Tibial artery (tissue), 4 donors: Measurements from ENCODE around the gene SKAP1.
"Not testable (repeated sequence)": the region's sequence is repeated elsewhere in the genome, so short reads cannot be mapped to it uniquely, and the experiment has no call there.

ENCODE experiments used
- DNase-seq, 2 donors: peaks; one replicate each; pipeline ENCODE4 v3.0.0-alpha.2; 2019
- H3K27ac ChIP-seq, 2 donors: fragments of 200-600 bp; sonication (generic) in 1 of 2; 1 replicate in 1 of 2; 2 replicates in 1 of 2; pipeline ENCODE4 v1.5.1; 2018 to 2019; ENCODE audit warnings: mild to moderate bottlenecking in 1 of 2
- H3K27me3 ChIP-seq, 2 donors: fragments of 200-600 bp; sonication (generic) in 1 of 2; one replicate each; pipeline versions ENCODE4 v1.5.1 to v1.6.0; 2016 to 2019
- H3K36me3 ChIP-seq, 3 donors: fragments of 200-600 bp; sonication (generic) in 2 of 3; one replicate each; pipeline ENCODE4 v1.5.1; 2016 to 2019; ENCODE audit warnings: mild to moderate bottlenecking in 2 of 3
- H3K4me1 ChIP-seq, 4 donors: fragments of 200-600 bp; sonication (generic) in 2 of 4; 1 replicate in 3 of 4; 2 replicates in 1 of 4; pipeline ENCODE4 v1.5.1; 2016 to 2019
- H3K4me3 ChIP-seq, 2 donors: fragments of 200-600 bp; sonication (generic) in 1 of 2; 1 replicate in 1 of 2; 2 replicates in 1 of 2; pipeline ENCODE4 v1.5.1; 2018 to 2019; ENCODE audit warnings: mild to moderate bottlenecking in 2 of 2
- H3K9me3 ChIP-seq, 3 donors: fragments of 200-600 bp; sonication (generic) in 1 of 3; one replicate each; pipeline ENCODE4 v1.5.1; 2016 to 2019
- intact Hi-C: fragments of 100-400 bp; cut with DNase I; formaldehyde crosslinking; loops from one replicate; pipeline ENCODE4 v1.15.0; 2023; ENCODE audit warnings: low total_unique reads
- TF ChIP-seq, protein P1 (sequence below), 2 experiments: fragments of 200-600 bp in 1 of 2; fragments of 450-650 bp in 1 of 2; IDR thresholded peaks; one replicate each; pipeline ENCODE4 v1.5.1; 2017 to 2019; ENCODE audit warnings: antibody characterized with exemption in 2 of 2, mild to moderate bottlenecking in 1 of 2, moderate library complexity in 1 of 2

The SKAP1 gene

DNA sequence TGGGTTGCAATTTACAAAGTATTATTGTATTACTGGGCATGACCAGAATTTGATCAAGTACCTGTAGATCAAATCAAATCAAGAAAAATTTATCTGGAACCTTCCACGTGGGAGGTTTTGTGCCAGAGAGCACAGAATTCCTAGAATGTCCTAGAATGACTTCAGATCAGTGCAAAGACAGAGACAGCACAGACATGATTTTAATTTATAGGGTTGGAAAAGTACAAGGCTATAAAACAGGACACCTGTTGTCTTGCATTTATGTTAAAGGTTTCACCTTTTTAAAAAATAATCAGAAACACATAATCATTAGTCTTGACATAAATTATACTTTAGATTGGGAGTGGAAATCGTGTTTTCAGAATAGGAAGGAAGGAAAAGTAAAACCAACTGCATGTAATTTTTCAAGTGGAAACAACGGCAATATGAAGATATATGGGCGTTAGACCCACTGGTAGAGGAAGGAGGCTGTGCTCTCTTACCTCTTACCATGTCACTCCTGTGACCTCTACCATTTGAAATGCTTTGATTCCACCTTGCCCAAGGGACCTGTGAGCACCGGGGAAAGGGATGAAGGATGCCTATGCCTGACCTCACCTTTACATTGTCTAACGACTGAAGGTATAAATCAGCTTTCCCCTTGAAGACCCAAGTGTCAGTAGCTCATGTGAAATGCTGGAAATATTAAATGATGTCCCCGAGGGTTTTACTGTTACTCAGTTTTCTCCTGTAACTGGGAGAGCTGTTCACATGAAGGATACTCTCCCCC lies 222.1 kb downstream of the SKAP1 start:
- no peak for DNase-seq
- no peak overlapping the region for H3K4me3 ChIP-seq
- H3K36me3 ChIP-seq = no peaks in the 10 kb centered on the region
- H3K9me3 ChIP-seq = no peaks in the 10 kb centered on the region
- H3K27ac ChIP-seq = no peak overlapping the region
- TF ChIP-seq, protein P1, sequence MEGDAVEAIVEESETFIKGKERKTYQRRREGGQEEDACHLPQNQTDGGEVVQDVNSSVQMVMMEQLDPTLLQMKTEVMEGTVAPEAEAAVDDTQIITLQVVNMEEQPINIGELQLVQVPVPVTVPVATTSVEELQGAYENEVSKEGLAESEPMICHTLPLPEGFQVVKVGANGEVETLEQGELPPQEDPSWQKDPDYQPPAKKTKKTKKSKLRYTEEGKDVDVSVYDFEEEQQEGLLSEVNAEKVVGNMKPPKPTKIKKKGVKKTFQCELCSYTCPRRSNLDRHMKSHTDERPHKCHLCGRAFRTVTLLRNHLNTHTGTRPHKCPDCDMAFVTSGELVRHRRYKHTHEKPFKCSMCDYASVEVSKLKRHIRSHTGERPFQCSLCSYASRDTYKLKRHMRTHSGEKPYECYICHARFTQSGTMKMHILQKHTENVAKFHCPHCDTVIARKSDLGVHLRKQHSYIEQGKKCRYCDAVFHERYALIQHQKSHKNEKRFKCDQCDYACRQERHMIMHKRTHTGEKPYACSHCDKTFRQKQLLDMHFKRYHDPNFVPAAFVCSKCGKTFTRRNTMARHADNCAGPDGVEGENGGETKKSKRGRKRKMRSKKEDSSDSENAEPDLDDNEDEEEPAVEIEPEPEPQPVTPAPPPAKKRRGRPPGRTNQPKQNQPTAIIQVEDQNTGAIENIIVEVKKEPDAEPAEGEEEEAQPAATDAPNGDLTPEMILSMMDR (IDR thresholded peaks at IDR 0.05) = no peak
- H3K4me1 ChIP-seq = no peaks in the 10 kb centered on the region
- H3K27me3 ChIP-seq = peaks cover 0 to 22% of the 10 kb centered on the region in 2 donors
- intact Hi-C loops = no loop called here

DNA sequence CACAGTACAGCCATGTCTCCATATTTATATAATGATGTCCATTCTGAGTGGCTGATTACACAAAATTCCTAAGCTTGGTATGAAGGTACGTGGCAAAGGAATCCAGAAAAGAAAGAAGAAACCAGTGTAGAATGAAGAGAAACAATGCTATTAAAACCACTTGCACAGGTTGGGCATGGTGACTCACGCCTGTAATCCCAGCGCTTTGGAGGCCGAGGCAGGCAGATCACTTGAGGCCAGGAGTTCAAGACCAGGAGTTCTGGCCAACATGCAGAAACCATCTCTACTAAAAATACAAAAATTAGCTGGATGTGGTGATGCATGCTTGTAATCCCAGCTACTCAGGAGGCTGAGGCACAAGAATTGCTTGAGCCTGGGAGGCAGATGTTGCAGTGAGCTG lies 223.0 kb downstream of the SKAP1 start:
- H3K4me1 ChIP-seq, H3K4me3 ChIP-seq, H3K36me3 ChIP-seq, DNase-seq, H3K9me3 ChIP-seq, H3K27ac ChIP-seq, intact Hi-C loops: not testable (repeated sequence)
- H3K27me3 ChIP-seq = peaks cover 0 to 18% of the 10 kb centered on the region in 2 donors

DNA sequence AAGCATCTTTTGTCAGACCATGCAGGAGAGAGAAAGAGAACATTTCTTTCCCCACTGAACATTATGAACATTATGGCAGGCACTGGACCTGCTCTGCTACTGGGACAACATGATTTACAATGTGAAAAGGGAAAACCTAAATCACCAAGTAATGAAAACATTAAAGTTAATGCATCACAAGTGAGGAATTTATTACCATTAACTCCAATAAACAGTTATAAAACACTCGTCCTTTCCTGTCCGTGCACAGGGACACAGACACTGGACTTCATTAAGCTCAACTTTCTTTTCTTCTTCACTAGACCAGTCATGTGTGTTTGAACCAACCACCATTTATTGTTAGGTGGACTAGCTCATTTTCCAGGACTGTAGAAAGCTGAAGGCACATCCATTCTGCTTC lies 227.1 kb downstream of the SKAP1 start:
- H3K4me3 ChIP-seq = no peak overlapping the region
- DNase-seq = no peak
- H3K36me3 ChIP-seq = no peaks in the 10 kb centered on the region
- intact Hi-C loops = no loop called here
- H3K9me3 ChIP-seq = no peaks in the 10 kb centered on the region
- H3K27ac ChIP-seq = no peak overlapping the region
- no peaks in the 10 kb centered on the region for H3K4me1 ChIP-seq
- TF ChIP-seq, protein P1 (IDR thresholded peaks at IDR 0.05) = no peak
- peaks cover 0 to 20% of the 10 kb centered on the region in 2 donors for H3K27me3 ChIP-seq

DNA sequence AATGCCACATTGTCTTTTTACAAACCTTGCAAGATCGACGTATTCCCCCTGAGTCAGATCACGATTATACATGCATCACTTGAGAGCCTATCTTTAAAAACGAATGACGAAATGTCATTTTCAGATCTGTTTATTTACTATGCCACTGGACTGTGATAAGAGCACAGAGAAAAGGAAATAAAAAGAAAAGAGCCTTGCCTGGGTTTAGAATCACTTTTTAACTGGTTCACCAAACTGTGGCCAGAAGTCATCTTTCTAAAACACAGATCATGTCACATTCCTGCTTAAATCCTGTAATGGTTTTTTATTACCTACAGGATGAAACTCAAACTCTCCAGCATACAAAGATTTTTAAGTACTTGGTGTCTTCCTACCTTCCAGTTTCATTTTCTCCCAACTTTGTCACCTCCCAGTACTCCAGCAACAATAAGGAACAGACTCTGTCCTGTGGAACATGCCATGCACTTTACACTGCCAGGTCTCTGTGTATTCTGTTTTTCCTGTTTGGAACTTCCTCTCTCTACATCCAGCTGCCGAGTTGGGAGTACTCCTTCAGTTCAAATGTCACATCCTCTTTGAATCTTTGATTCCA lies 231.0 kb downstream of the SKAP1 start:
- Histone ChIP-seq H3K4me3 (no peak overlapping the region), H3K36me3 (no peaks in the 10 kb centered on the region), H3K4me1 (no peaks in the 10 kb centered on the region), H3K27me3 (peaks cover 0 to 43% of the 10 kb centered on the region in 2 donors), H3K27ac (no peak overlapping the region), H3K9me3 (no peaks in the 10 kb centered on the region)
- intact Hi-C loops = no loop called here
- no peak for DNase-seq
- TF ChIP-seq, protein P1 (IDR thresholded peaks at IDR 0.05) = no peak

DNA sequence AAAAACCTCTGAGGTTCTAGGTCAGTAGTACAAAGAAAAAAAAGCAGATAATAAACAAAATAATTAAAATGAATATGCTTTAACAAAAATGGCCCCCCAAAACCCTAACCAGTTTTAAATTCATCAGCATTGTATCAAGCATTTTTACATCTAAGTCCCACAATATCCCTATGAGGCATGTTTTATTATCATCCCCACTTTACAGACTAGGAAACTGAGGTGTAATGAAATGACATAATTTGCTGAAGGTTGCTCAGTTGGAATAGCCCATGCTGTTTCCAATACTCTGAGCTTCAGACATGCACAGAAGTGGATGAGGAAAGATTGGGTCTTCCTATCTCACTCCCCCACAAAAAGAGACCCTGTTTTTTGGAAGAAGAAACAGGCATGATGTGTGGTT lies 234.1 kb downstream of the SKAP1 start:
- H3K27ac ChIP-seq = no peak overlapping the region
- TF ChIP-seq, protein P1 (IDR thresholded peaks at IDR 0.05) = no peak
- DNase-seq = no peak
- H3K4me1 ChIP-seq = no peaks in the 10 kb centered on the region
- H3K27me3 ChIP-seq = peaks cover 0 to 48% of the 10 kb centered on the region in 2 donors
- no peaks in the 10 kb centered on the region for H3K36me3 ChIP-seq
- intact Hi-C loops = no loop called here
- no peak overlapping the region for H3K4me3 ChIP-seq
- H3K9me3 ChIP-seq = no peaks in the 10 kb centered on the region

DNA sequence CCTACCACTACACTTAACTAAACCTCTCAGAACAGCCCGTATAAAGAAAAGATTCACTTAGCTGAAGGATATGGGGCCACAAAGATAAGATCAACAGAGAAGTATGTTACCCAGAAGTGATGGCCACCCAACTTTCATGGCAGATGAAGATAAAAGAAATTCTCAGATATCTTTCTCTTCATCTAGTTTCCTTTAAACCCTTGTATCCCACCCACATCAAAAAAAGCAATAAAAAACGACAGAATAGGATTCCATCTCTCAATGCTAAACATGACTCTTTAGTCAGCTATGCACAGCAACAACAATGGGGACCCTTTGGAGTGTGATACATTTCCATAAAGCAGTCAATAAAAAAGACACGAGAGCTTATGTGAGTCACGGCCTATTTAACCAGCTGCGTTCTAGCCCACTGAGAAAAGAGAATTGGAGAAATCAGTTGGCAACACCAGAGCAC lies 235.9 kb downstream of the SKAP1 start:
- intact Hi-C loops = no loop called here
- no peaks in the 10 kb centered on the region for H3K9me3 ChIP-seq
- TF ChIP-seq, protein P1 (IDR thresholded peaks at IDR 0.05) = no peak

More for the DNA sequence above, 235.9 kb downstream of the SKAP1 start:
- no peak overlapping the region for H3K27ac ChIP-seq
- H3K4me1 ChIP-seq = no peaks in the 10 kb centered on the region
- H3K27me3 ChIP-seq = peaks cover 0 to 45% of the 10 kb centered on the region in 2 donors
- DNase-seq = no peak
- no peak overlapping the region for H3K4me3 ChIP-seq
- no peaks in the 10 kb centered on the region for H3K36me3 ChIP-seq
